ENCODE results near the gene FMN1.

Gene FMN1

GRCh38 chr15:32829436-32829835 lies 365.1 kb downstream of the FMN1 start:
- DNase-seq (ENCODE audit: low spot score) = no peak

- no peak for DNase-seq (ENCODE audit: low spot score)
These were observed 365.9 kb downstream of the FMN1 start for GRCh38 chr15:32828507-32829186.

- DNase-seq (ENCODE audit: low spot score) = no peak
These were observed 367.8 kb downstream of the FMN1 start for GRCh38 chr15:32826685-32827084.

- no peak for DNase-seq (ENCODE audit: low spot score)
These were observed 369.3 kb downstream of the FMN1 start for GRCh38 chr15:32825219-32825618.

GRCh38 chr15:32824777-32825176 lies 369.7 kb downstream of the FMN1 start:
- no peak for DNase-seq (ENCODE audit: low spot score)

- no peak for DNase-seq (ENCODE audit: low spot score)
These were observed 370.8 kb downstream of the FMN1 start for GRCh38 chr15:32823750-32824149.

GRCh38 chr15:32822739-32823138 lies 371.8 kb downstream of the FMN1 start:
- DNase-seq (ENCODE audit: low spot score) = no peak

GRCh38 chr15:32819448-32819847 lies 375.1 kb downstream of the FMN1 start:
- no peak for DNase-seq (ENCODE audit: low spot score)

- DNase-seq (ENCODE audit: low spot score) = no peak
These were observed 375.6 kb downstream of the FMN1 start for GRCh38 chr15:32818758-32819447.

- no peak for DNase-seq (ENCODE audit: low spot score)
These were observed 376.9 kb downstream of the FMN1 start for GRCh38 chr15:32817577-32817976.

- DNase-seq (ENCODE audit: low spot score) = no peak
These were observed 387.2 kb downstream of the FMN1 start for GRCh38 chr15:32807331-32807730.

- no peak for DNase-seq (ENCODE audit: low spot score)
These were observed 390.9 kb downstream of the FMN1 start for GRCh38 chr15:32803631-32804030.

GRCh38 chr15:32802286-32802936 lies 392.1 kb downstream of the FMN1 start:
- DNase-seq (ENCODE audit: low spot score) = no peak

GRCh38 chr15:32799936-32800535 lies 394.5 kb downstream of the FMN1 start:
- no peak for DNase-seq (ENCODE audit: low spot score)

GRCh38 chr15:32796856-32797255 lies 397.7 kb downstream of the FMN1 start:
- DNase-seq (ENCODE audit: low spot score) = no peak

- no peak for DNase-seq (ENCODE audit: low spot score)
These were observed 399.5 kb downstream of the FMN1 start for GRCh38 chr15:32794973-32795372.

GRCh38 chr15:32792436-32792835 lies 402.1 kb downstream of the FMN1 start:
- no peak for DNase-seq (ENCODE audit: low spot score)

- no peak for DNase-seq (ENCODE audit: low spot score)
These were observed 404.0 kb downstream of the FMN1 start for GRCh38 chr15:32790352-32790999.

GRCh38 chr15:32787949-32788348 lies 406.6 kb downstream of the FMN1 start:
- DNase-seq (ENCODE audit: low spot score) = no peak

- DNase-seq (ENCODE audit: low spot score) = no peak
These were observed 407.6 kb downstream of the FMN1 start for GRCh38 chr15:32786906-32787305.

GRCh38 chr15:32784581-32784980 lies 409.9 kb downstream of the FMN1 start:
- DNase-seq (ENCODE audit: low spot score) = no peak

- DNase-seq (ENCODE audit: low spot score) = no peak
These were observed 412.7 kb downstream of the FMN1 start for GRCh38 chr15:32781781-32782180.
